Keratinocyte (primary cell): ENCODE measurements around the gene TET2. TPM values are rescaled to one million over a fixed set of nuclear protein-coding genes. Genes with fewer than 3 reads are reported as not detected.

Experiments used
- DNase-seq: peaks from one replicate; pipeline ENCODE4 v3.0.0-alpha.2; 2011; ENCODE audit warnings: low read depth, missing footprints, low spot score
- FAIRE-seq: peaks from 2 replicates; lab custom pipeline; 2011; peaks lifted over from hg19 to GRCh38; lab: Jason Lieb, UNC
- H2AFZ ChIP-seq: 2 replicates; pipeline ENCODE4 v1.6.0; 2012; ENCODE audit warnings: low read length, control low read depth, inconsistent platforms; ENCODE audit not compliant: control insufficient read depth
- H3K27ac ChIP-seq: 2 replicates; pipeline ENCODE4 v1.5.1; 2011; ENCODE audit warnings: low read length; ENCODE audit not compliant: control insufficient read depth, insufficient read depth
- H3K27me3 ChIP-seq: 3 replicates; pipeline ENCODE4 v1.6.0; 2011; ENCODE audit warnings: low read length; ENCODE audit not compliant: control insufficient read depth, insufficient read depth; ENCODE audit errors: extremely low read depth
- H3K36me3 ChIP-seq, 2 experiments: 2 replicates in 1 of 2; 3 replicates in 1 of 2; pipeline ENCODE4 v1.5.1; 2011; ENCODE audit warnings: low read length in 2 of 2, mild to moderate bottlenecking in 1 of 2; ENCODE audit not compliant: control insufficient read depth in 2 of 2, insufficient read depth in 2 of 2; ENCODE audit errors: extremely low read depth in 1 of 2
- H3K4me1 ChIP-seq: 3 replicates; pipeline ENCODE4 v1.5.1; 2011; ENCODE audit warnings: low read length; ENCODE audit not compliant: control insufficient read depth, insufficient read depth; ENCODE audit errors: extremely low read depth
- H3K4me2 ChIP-seq: 3 replicates; pipeline ENCODE4 v1.6.0; 2011; ENCODE audit warnings: low read depth, low read length; ENCODE audit not compliant: control insufficient read depth, insufficient read depth; ENCODE audit errors: extremely low read depth
- H3K4me3 ChIP-seq, 3 experiments: fragments of 200-600 bp in 1 of 3; sonication (generic) in 1 of 3; 2 replicates in 2 of 3; 3 replicates in 1 of 3; pipeline ENCODE4 v1.5.1; 2011 to 2016; ENCODE audit warnings: low read length in 3 of 3, mild to moderate bottlenecking in 3 of 3, control low read depth in 2 of 3, inconsistent platforms in 1 of 3, low read depth in 1 of 3, mixed read lengths in 1 of 3, mixed run types in 1 of 3, moderate library complexity in 1 of 3; ENCODE audit not compliant: control insufficient read depth in 2 of 3, insufficient read depth in 2 of 3; ENCODE audit errors: extremely low read depth in 1 of 3
- H3K79me2 ChIP-seq: 2 replicates; pipeline ENCODE4 v1.6.0; 2012; ENCODE audit warnings: low read length; ENCODE audit not compliant: control insufficient read depth, insufficient read depth
- H3K9ac ChIP-seq: 3 replicates; pipeline ENCODE4 v1.6.0; 2011; ENCODE audit warnings: low read length; ENCODE audit not compliant: control insufficient read depth, insufficient read depth; ENCODE audit errors: extremely low read depth
- H3K9me1 ChIP-seq: 3 replicates; pipeline ENCODE4 v1.6.0; 2011; ENCODE audit warnings: low read length; ENCODE audit not compliant: control insufficient read depth, insufficient read depth; ENCODE audit errors: extremely low read depth
- H3K9me3 ChIP-seq: 2 replicates; pipeline ENCODE4 v1.5.1; 2012; ENCODE audit warnings: low read depth, low read length; ENCODE audit not compliant: control insufficient read depth
- H4K20me1 ChIP-seq: 3 replicates; pipeline ENCODE4 v1.6.0; 2011; ENCODE audit warnings: low read length; ENCODE audit not compliant: control insufficient read depth, insufficient read depth; ENCODE audit errors: extremely low read depth
- CTCF ChIP-seq, 3 experiments: IDR thresholded peaks in 1 of 3; conservative IDR thresholded peaks in 1 of 3; optimal IDR thresholded peaks in 1 of 3; 2 replicates in 2 of 3; 3 replicates in 1 of 3; pipeline versions ENCODE3 to v1.5.1; 2011; ENCODE audit warnings: low read length in 3 of 3, mild to moderate bottlenecking in 3 of 3, moderate library complexity in 2 of 3, control low read depth in 1 of 3, inconsistent platforms in 1 of 3; ENCODE audit not compliant: insufficient read depth in 2 of 3; ENCODE audit errors: extremely low read depth in 1 of 3
- EZH2 ChIP-seq: IDR thresholded peaks from one replicate; pipeline ENCODE4 v1.6.1; 2012; ENCODE audit warnings: inconsistent platforms, mild to moderate bottlenecking, low read length, moderate library complexity
- dilution Hi-C: fragments of 300-500 bp; cut with MboI; formaldehyde crosslinking; loops from one replicate; pipeline ENCODE4 v1.7.0; 2020; ENCODE audit warnings: low sequenced_read_pairs; ENCODE audit not compliant: extremely low pct_ligation_motif_present
- polyA plus RNA-seq, 5 experiments: library from polyadenylated mRNA; depleted of rRNA in 3 of 5; stranded (reverse) in 3 of 5; stranded (forward) in 1 of 5; unstranded in 1 of 5; fragments of >200 nt; gene quantifications; 1 replicate in 1 of 5; 2 replicates in 3 of 5; 3 replicates in 1 of 5; pipeline versions ENCODE4 v1.2.1 to v1.2.3, GENCODE V29; 2011 to 2012; ENCODE audit warnings: missing spikeins in 2 of 5, low read depth in 1 of 5, low replicate concordance in 1 of 5

TET2 gene
- polyA plus RNA-seq, 1 donor (not counting 4 experiments of a cell fraction or from before 2014, with no cell fraction given): 9.6 TPM

- H4K20me1 ChIP-seq: no peaks in the 10 kb centered on the region
- peaks cover 15% of the 10 kb centered on the region for H3K4me1 ChIP-seq
- no peaks in the 10 kb centered on the region for H3K36me3 ChIP-seq
- no peaks in the 10 kb centered on the region for H3K9me1 ChIP-seq
- H3K27ac ChIP-seq: no peak overlapping the region
- no peak overlapping the region for H3K4me2 ChIP-seq
- dilution Hi-C loops: no loop called here
- FAIRE-seq: no peak
- H3K79me2 ChIP-seq: peaks cover 9% of the 10 kb centered on the region
- no peaks in the 10 kb centered on the region for H3K9me3 ChIP-seq
- H3K4me3 ChIP-seq: no peak overlapping the region
- TF ChIP-seq CTCF (optimal IDR thresholded peaks at IDR 0.05 in 1 of 3, IDR thresholded peaks at IDR 0.05 in 1 of 3, conservative IDR thresholded peaks at IDR 0.05 in 1 of 3; ENCODE audit: extremely low read depth in 1 of 3, insufficient read depth in 2 of 3, low read length in 3 of 3) (no peak), EZH2 (no peak)
- no peak overlapping the region for H2AFZ ChIP-seq
- no peak for DNase-seq
- no peaks in the 10 kb centered on the region for H3K27me3 ChIP-seq
- no peak overlapping the region for H3K9ac ChIP-seq
Observed at GRCh38 chr4:105181259-105181658, 34.6 kb downstream of the TET2 start.

- Histone ChIP-seq H3K9me3 (no peaks in the 10 kb centered on the region), H2AFZ (no peak overlapping the region), H3K27me3 (no peaks in the 10 kb centered on the region), H3K79me2 (peaks cover 9% of the 10 kb centered on the region), H4K20me1 (no peaks in the 10 kb centered on the region), H3K9ac (no peak overlapping the region), H3K36me3 (no peaks in the 10 kb centered on the region), H3K4me1 (peaks cover 19% of the 10 kb centered on the region), H3K4me3 (no peak overlapping the region), H3K9me1 (no peaks in the 10 kb centered on the region), H3K27ac (no peak overlapping the region), H3K4me2 (peak overlapping the region; percentile 67)
- DNase-seq: no peak
- dilution Hi-C loops: no loop called here
- peak; percentile 62 for FAIRE-seq
- no peak for TF ChIP-seq EZH2
- TF ChIP-seq CTCF (optimal IDR thresholded peaks at IDR 0.05 in 1 of 3, IDR thresholded peaks at IDR 0.05 in 1 of 3, conservative IDR thresholded peaks at IDR 0.05 in 1 of 3; ENCODE audit: extremely low read depth in 1 of 3, insufficient read depth in 2 of 3, low read length in 3 of 3): no peak
Observed at GRCh38 chr4:105182211-105182610, 35.5 kb downstream of the TET2 start.
